ENCODE measurements around the gene ZC3H12A.
"Not testable (repeated sequence)": the region's sequence is repeated elsewhere in the genome, so short reads cannot be mapped to it uniquely, and the experiment has no call there.

- not testable (repeated sequence) for TF ChIP-seq CTCF, POLR2A (IDR thresholded peaks at IDR 0.05)
These were observed 28.4 kb downstream of the ZC3H12A start for GRCh38 chr1:37502791-37503190.

All from Peyer's patch (tissue), 4 donors.